NCI-H2227 treated with DMSO at 0.1 percent for 48 hours (cell line): ENCODE data around the gene CNTN3.

Experiments used
- DNase-seq: peaks from one replicate; lab custom pipeline; 2025; lab: John Stamatoyannopoulos, UW

The CNTN3 gene

GRCh38 chr3:74614107-74614967, at the start of gene CNTN3:
Gene CNTN3, minus strand, starts transcription at chr3:74614659. Its CDS starts 93,547 bp downstream, at chr3:74521112.
- DNase-seq, result no peak

- DNase-seq, result no peak
Observed at GRCh38 chr3:74663178-74663577, 48.7 kb upstream of the CNTN3 start.

- DNase-seq, result no peak
Observed at GRCh38 chr3:74661672-74662071, 47.2 kb upstream of the CNTN3 start.

GRCh38 chr3:74651885-74652284, 37.4 kb upstream of the CNTN3 start:
- DNase-seq, result no peak

- DNase-seq, result no peak
Observed at GRCh38 chr3:74651292-74651691, 36.8 kb upstream of the CNTN3 start.

- DNase-seq, result no peak
Observed at GRCh38 chr3:74648107-74648506, 33.6 kb upstream of the CNTN3 start.

- DNase-seq, result no peak
Observed at GRCh38 chr3:74646094-74646493, 31.6 kb upstream of the CNTN3 start.

- DNase-seq, result no peak
Observed at GRCh38 chr3:74643636-74644035, 29.2 kb upstream of the CNTN3 start.

GRCh38 chr3:74642876-74643275, 28.4 kb upstream of the CNTN3 start:
- DNase-seq, result no peak

- DNase-seq, result no peak
Observed at GRCh38 chr3:74640211-74640610, 25.8 kb upstream of the CNTN3 start.

- DNase-seq, result no peak
Observed at GRCh38 chr3:74639681-74640080, 25.2 kb upstream of the CNTN3 start.

GRCh38 chr3:74636981-74637380, 22.5 kb upstream of the CNTN3 start:
- DNase-seq, result no peak

- DNase-seq, result no peak
Observed at GRCh38 chr3:74633021-74633420, 18.6 kb upstream of the CNTN3 start.

- DNase-seq, result no peak
Observed at GRCh38 chr3:74631351-74632140, 17.1 kb upstream of the CNTN3 start.

- no peak for DNase-seq
Observed at GRCh38 chr3:74630602-74631001, 16.1 kb upstream of the CNTN3 start.

GRCh38 chr3:74626011-74626410, 11.6 kb upstream of the CNTN3 start:
- no peak for DNase-seq

- no peak for DNase-seq
Observed at GRCh38 chr3:74624301-74624700, 9.8 kb upstream of the CNTN3 start.

GRCh38 chr3:74623261-74623836, 8.9 kb upstream of the CNTN3 start:
- DNase-seq, result no peak

GRCh38 chr3:74621581-74621980, 7.1 kb upstream of the CNTN3 start:
- no peak for DNase-seq

- DNase-seq, result no peak
Observed at GRCh38 chr3:74617776-74618175, 3.3 kb upstream of the CNTN3 start.

- DNase-seq, result peak; percentile 14
Observed at GRCh38 chr3:74613521-74614106, 845 bp downstream of the CNTN3 start.

- DNase-seq, result no peak
Observed at GRCh38 chr3:74613060-74613459, 1.4 kb downstream of the CNTN3 start.
